OCI-LY7 (cell line): ENCODE data around the gene TTC23L. TPM values are rescaled to one million over a fixed set of nuclear protein-coding genes. Genes with fewer than 3 reads are reported as not detected.
A peak's percentile ranks its signal among the peaks of the same experiment; 100 is the strongest.

Experiments
- BruUV-seq: library from RNA; stranded (reverse); fragments of 400-500 nt; replicated peaks from 2 replicates; lab custom pipeline; 2021; lab: Mats Ljungman, UMichigan
- CTCF ChIA-PET: fragments of 300-600 bp; sonication (Branson Sonifier 250); formaldehyde crosslinking; loops from one replicate; lab custom pipeline; 2022; ENCODE audit warnings: antibody characterized with exemption; ENCODE audit not compliant: unreplicated experiment; lab: Charles Lee
- POLR2A ChIA-PET: fragments of 300-600 bp; sonication (Branson Sonifier 250); formaldehyde crosslinking; loops from one replicate; lab custom pipeline; 2022; ENCODE audit warnings: antibody characterized with exemption; lab: Charles Lee
- DNase-seq: peaks from one replicate; pipeline ENCODE4 v3.0.0-alpha.2; 2015; ENCODE audit warnings: low spot score
- H2AFZ ChIP-seq: fragments of 200-600 bp; sonication (generic), shearing (Covaris generic); 2 replicates; pipeline ENCODE4 v1.6.1; 2014; ENCODE audit warnings: mild to moderate bottlenecking, antibody characterized with exemption, low read length, moderate library complexity
- H3K27ac ChIP-seq: fragments of 200-600 bp; sonication (generic); 2 replicates; pipeline ENCODE4 v1.5.1; 2014; ENCODE audit warnings: mixed run types, low read depth, mild to moderate bottlenecking, moderate library complexity, low read length, inconsistent platforms; ENCODE audit not compliant: poor library complexity, severe bottlenecking
- H3K36me3 ChIP-seq: fragments of 200-600 bp; sonication (generic); 2 replicates; pipeline ENCODE4 v1.6.1; 2014; ENCODE audit warnings: mild to moderate bottlenecking, antibody characterized with exemption, low read length, moderate library complexity, mixed read lengths; ENCODE audit not compliant: insufficient read depth
- H3K4me1 ChIP-seq: fragments of 200-600 bp; sonication (generic); 2 replicates; pipeline ENCODE4 v1.5.1; 2014; ENCODE audit warnings: mild to moderate bottlenecking, low read length; ENCODE audit not compliant: insufficient read depth, poor library complexity, severe bottlenecking
- H3K4me2 ChIP-seq: fragments of 200-600 bp; sonication (generic); 2 replicates; pipeline ENCODE4 v1.6.1; 2014; ENCODE audit warnings: mild to moderate bottlenecking, low read length
- H3K4me3 ChIP-seq: fragments of 200-600 bp; sonication (generic); 2 replicates; pipeline ENCODE4 v1.5.1; 2014; ENCODE audit warnings: mild to moderate bottlenecking, low read depth, low read length; ENCODE audit not compliant: poor library complexity, severe bottlenecking
- H3K79me2 ChIP-seq: fragments of 200-600 bp; sonication (generic); 2 replicates; pipeline ENCODE4 v1.6.1; 2016; ENCODE audit warnings: low read depth, mild to moderate bottlenecking, low read length, moderate library complexity, mixed read lengths; ENCODE audit not compliant: insufficient read depth
- H3K9me2 ChIP-seq: fragments of 200-600 bp; sonication (generic); 2 replicates; pipeline ENCODE4 v1.6.1; 2016; ENCODE audit warnings: mild to moderate bottlenecking, low read length, mixed read lengths; ENCODE audit not compliant: insufficient read depth
- H3K9me3 ChIP-seq: fragments of 200-600 bp; sonication (generic); 2 replicates; pipeline ENCODE4 v1.6.1; 2014; ENCODE audit warnings: mild to moderate bottlenecking, mixed run types, low read length, mixed read lengths
- H4K20me1 ChIP-seq: fragments of 200-600 bp; sonication (generic); 2 replicates; pipeline ENCODE4 v1.6.1; 2014; ENCODE audit warnings: mild to moderate bottlenecking, antibody characterized with exemption, low read length, moderate library complexity, mixed read lengths; ENCODE audit not compliant: insufficient read depth
- EZH2phosphoT487 ChIP-seq: fragments of 200-600 bp; sonication (generic); IDR thresholded peaks from 2 replicates; pipeline ENCODE4 v1.6.1; 2018; ENCODE audit warnings: low read depth, borderline replicate concordance, mild to moderate bottlenecking, mixed run types, antibody characterized with exemption, low read length, moderate library complexity, mixed read lengths
- intact Hi-C: fragments of 100-400 bp; cut with micrococcal nuclease; formaldehyde crosslinking; loops from one replicate; pipeline ENCODE4 v1.10.0; 2022; ENCODE audit not compliant: unreplicated experiment
- total RNA-seq, 2 experiments: library from RNA; depleted of rRNA in 1 of 2; stranded (reverse); fragments of >200 nt in 1 of 2; shearing (Covaris generic) in 1 of 2; gene quantifications; 2 replicates each; pipeline ENCODE4 v1.2.3, GENCODE V29; 2014 to 2022
- TF ChIP-seq, protein P1 (sequence below): fragments of 200-600 bp; sonication (generic); conservative IDR thresholded peaks from 2 replicates; pipeline ENCODE4 v1.5.1; 2014; ENCODE audit warnings: mild to moderate bottlenecking, antibody characterized with exemption, low read length, moderate library complexity, mixed read lengths

Gene TTC23L
- total RNA-seq, 2 experiments from 2014 or later: 0.06 to 1.4 TPM

DNA sequence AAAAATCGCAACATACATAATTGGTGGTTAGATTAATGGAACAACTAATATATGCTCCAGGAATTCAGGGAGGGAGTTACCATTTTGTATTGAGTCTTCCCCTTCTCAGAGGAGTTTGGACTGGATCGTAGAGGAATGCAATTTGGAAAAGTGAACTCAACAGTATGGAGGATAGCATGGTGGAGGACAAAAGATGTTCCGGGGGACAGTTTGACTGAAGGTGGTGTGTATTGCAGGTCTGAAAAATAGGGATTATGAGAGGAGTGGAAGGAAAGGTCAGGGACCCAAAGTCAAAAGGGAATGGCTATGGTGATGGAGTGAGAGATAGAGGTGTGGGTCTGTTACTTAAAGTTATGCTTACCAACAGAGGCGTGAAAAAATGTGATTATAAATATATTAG, 91.9 kb downstream of the TTC23L start:
- Histone ChIP-seq H3K4me1 (peaks cover 38% of the 10 kb centered on the region), H3K9me2 (no peaks in the 10 kb centered on the region), H4K20me1 (peaks cover 28% of the 10 kb centered on the region; the same call in 1 of the 2 replicates), H3K79me2 (peaks cover 55% of the 10 kb centered on the region), H3K4me2 (peak overlapping the region; percentile 96), H3K4me3 (peak overlapping the region; percentile 83), H3K9me3 (no peaks in the 10 kb centered on the region), H2AFZ (peak overlapping the region; percentile 64; the same call in 1 of the 2 replicates), H3K36me3 (peaks cover 63% of the 10 kb centered on the region), H3K27ac (no peak overlapping the region)
- DNase-seq: no peak
- CTCF ChIA-PET: interaction anchor here (1.1 to 2.3 kb wide), 2 partner anchors 13 to 16 kb away, joined by 4 to 9 read pairs; partner anchors contain the start of genes BRIX1 and RAD1
- intact Hi-C loops: no loop called here
- POLR2A ChIA-PET: interaction anchor here (1.0 to 3.6 kb wide), 5 partner anchors 9 to 28 kb away, joined by 3 to 102 read pairs (median 6); partner anchors contain the start of genes BRIX1 and RAD1
- TF ChIP-seq, protein P1, sequence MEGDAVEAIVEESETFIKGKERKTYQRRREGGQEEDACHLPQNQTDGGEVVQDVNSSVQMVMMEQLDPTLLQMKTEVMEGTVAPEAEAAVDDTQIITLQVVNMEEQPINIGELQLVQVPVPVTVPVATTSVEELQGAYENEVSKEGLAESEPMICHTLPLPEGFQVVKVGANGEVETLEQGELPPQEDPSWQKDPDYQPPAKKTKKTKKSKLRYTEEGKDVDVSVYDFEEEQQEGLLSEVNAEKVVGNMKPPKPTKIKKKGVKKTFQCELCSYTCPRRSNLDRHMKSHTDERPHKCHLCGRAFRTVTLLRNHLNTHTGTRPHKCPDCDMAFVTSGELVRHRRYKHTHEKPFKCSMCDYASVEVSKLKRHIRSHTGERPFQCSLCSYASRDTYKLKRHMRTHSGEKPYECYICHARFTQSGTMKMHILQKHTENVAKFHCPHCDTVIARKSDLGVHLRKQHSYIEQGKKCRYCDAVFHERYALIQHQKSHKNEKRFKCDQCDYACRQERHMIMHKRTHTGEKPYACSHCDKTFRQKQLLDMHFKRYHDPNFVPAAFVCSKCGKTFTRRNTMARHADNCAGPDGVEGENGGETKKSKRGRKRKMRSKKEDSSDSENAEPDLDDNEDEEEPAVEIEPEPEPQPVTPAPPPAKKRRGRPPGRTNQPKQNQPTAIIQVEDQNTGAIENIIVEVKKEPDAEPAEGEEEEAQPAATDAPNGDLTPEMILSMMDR: no peak
- TF ChIP-seq EZH2phosphoT487: no peak
- BruUV-seq: TSS peak; percentile 66

DNA sequence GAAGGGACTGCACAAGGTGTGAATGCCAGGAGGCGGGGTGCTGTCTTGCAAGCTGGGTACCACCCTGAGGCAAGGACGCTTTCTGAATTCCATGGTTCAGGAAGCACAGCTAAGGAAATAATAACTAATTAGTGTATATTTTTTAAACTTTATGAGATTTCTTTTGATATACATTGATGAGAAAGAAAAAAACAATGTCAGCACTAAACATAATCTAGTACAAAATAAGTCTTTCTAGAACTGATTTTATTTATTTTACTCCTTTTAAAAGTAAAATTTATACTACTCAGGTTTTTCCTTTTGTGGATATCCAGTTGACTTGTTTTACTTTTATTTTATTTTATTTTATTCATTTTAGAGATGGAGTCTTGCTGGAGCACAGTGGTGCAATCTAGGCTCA, 94.0 kb downstream of the TTC23L start:
- CTCF ChIA-PET: no interaction called here
- no peaks in the 10 kb centered on the region for H3K9me2 ChIP-seq
- H4K20me1 ChIP-seq: peaks cover 28% of the 10 kb centered on the region; the same call in 1 of the 2 replicates
- POLR2A ChIA-PET: no interaction called here
- BruUV-seq: no TSS peak
- H2AFZ ChIP-seq: no peak overlapping the region
- TF ChIP-seq, protein P1: no peak
- no peak for TF ChIP-seq EZH2phosphoT487
- H3K4me2 ChIP-seq: no peak overlapping the region
- H3K4me1 ChIP-seq: peaks cover 20% of the 10 kb centered on the region
- no peaks in the 10 kb centered on the region for H3K9me3 ChIP-seq
- H3K27ac ChIP-seq: no peak overlapping the region
- intact Hi-C loops: no loop called here
- no peak overlapping the region for H3K4me3 ChIP-seq
- H3K36me3 ChIP-seq: peaks cover 63% of the 10 kb centered on the region
- no peak for DNase-seq
- peaks cover 44% of the 10 kb centered on the region for H3K79me2 ChIP-seq

DNA sequence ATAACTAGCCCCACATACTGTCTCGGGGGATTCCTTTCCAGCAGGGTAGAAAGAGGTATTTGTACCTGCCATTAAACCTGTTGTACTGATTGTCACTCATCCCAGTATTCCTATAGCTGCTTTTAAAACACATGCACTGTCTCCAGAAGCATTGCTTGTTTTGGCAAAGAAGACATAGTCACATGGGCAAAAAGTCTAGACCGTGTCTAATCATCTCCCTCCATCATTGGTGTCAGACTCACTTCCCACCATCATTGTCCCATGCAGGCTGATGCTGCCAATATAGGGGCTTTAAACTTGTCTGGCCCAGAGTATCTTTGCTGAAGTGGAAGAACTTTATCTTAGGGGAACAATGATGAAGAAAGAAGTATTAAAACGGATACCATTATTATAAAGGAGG, 103.0 kb downstream of the TTC23L start:
- Histone ChIP-seq H2AFZ (no peak overlapping the region), H3K9me3 (no peaks in the 10 kb centered on the region), H3K4me3 (no peak overlapping the region), H3K36me3 (peaks cover 89% of the 10 kb centered on the region), H3K4me1 (no peaks in the 10 kb centered on the region), H3K27ac (no peak overlapping the region), H3K79me2 (no peaks in the 10 kb centered on the region; the same call in 1 of the 2 replicates), H3K4me2 (no peak overlapping the region), H3K9me2 (no peaks in the 10 kb centered on the region), H4K20me1 (no peaks in the 10 kb centered on the region)
- ChIA-PET POLR2A (interaction anchor here (0.7 kb wide), 1 partner anchor 188 kb away, joined by 5 read pairs; no protein-coding TSS in a partner anchor), CTCF (no interaction called here)
- TF ChIP-seq, protein P1: no peak
- no peak for TF ChIP-seq EZH2phosphoT487
- intact Hi-C loops: no loop called here
- BruUV-seq: no TSS peak
- no peak for DNase-seq
